Spleen (tissue), 11 donors: ENCODE measurements around the gene DLG5. TPM values are rescaled to one million over a fixed set of nuclear protein-coding genes. Genes with fewer than 3 reads are reported as not detected.

Source experiments
- DNase-seq: peaks from one replicate; pipeline ENCODE4 v3.0.0-alpha.2; 2020
- H3K27ac ChIP-seq, 8 donors: fragments of 200-600 bp; sonication (generic) in 7 of 8; 1 replicate in 4 of 8; 2 replicates in 4 of 8; pipeline versions ENCODE4 v1.5.0 to v1.8.0; 2016 to 2021; ENCODE audit warnings: inconsistent platforms in 4 of 8, mild to moderate bottlenecking in 4 of 8, moderate library complexity in 1 of 8
- H3K27me3 ChIP-seq, 7 donors: fragments of 200-600 bp; sonication (generic) in 6 of 7; replicated peaks in 1 of 7; 1 replicate in 4 of 7; 2 replicates in 3 of 7; pipeline versions ENCODE4 v1.5.0 to v1.8.0; 2016 to 2021; ENCODE audit warnings: inconsistent platforms in 3 of 7, mild to moderate bottlenecking in 1 of 7
- H3K36me3 ChIP-seq, 6 donors: fragments of 200-600 bp; sonication (generic) in 5 of 6; 1 replicate in 4 of 6; 2 replicates in 2 of 6; pipeline versions ENCODE4 v1.5.0 to v1.8.0; 2016 to 2021; ENCODE audit warnings: inconsistent platforms in 2 of 6
- H3K4me1 ChIP-seq, 6 donors: fragments of 200-600 bp; sonication (generic) in 5 of 6; 1 replicate in 3 of 6; 2 replicates in 3 of 6; pipeline versions ENCODE4 v1.5.0 to v1.8.0; 2016 to 2021; ENCODE audit warnings: inconsistent platforms in 3 of 6
- H3K4me3 ChIP-seq, 8 donors: fragments of 200-600 bp; sonication (generic) in 7 of 8; 1 replicate in 4 of 8; 2 replicates in 4 of 8; pipeline versions ENCODE4 v1.5.0 to v1.8.0; 2016 to 2021; ENCODE audit warnings: inconsistent platforms in 4 of 8, mild to moderate bottlenecking in 4 of 8, moderate library complexity in 2 of 8
- H3K9me3 ChIP-seq, 8 donors: fragments of 200-600 bp; sonication (generic) in 7 of 8; 1 replicate in 4 of 8; 2 replicates in 4 of 8; pipeline versions ENCODE4 v1.5.0 to v1.8.0; 2016 to 2021; ENCODE audit warnings: inconsistent platforms in 4 of 8
- CTCF ChIP-seq, 11 experiments: fragments of 200-600 bp in 7 of 11; fragments of 450-650 bp in 4 of 11; sonication (generic) in 4 of 11; IDR thresholded peaks in 8 of 11; conservative IDR thresholded peaks in 3 of 11; 1 replicate in 7 of 11; 2 replicates in 4 of 11; pipeline versions ENCODE4 v1.4.0 to v1.8.0; 2016 to 2021; ENCODE audit warnings: antibody characterized with exemption in 11 of 11, inconsistent platforms in 4 of 11, mild to moderate bottlenecking in 1 of 11
- POLR2A ChIP-seq, 3 donors: fragments of 450-650 bp; IDR thresholded peaks; one replicate each; pipeline ENCODE4 v1.5.1; 2017; ENCODE audit warnings: antibody characterized with exemption in 3 of 3, mild to moderate bottlenecking in 1 of 3
- POLR2AphosphoS5 ChIP-seq, 3 donors: sonication (generic); formaldehyde crosslinking; IDR thresholded peaks; one replicate each; pipeline ENCODE4 v1.5.1; 2017; ENCODE audit warnings: antibody characterized with exemption in 3 of 3
- WGBS, 5 donors: extraction: QIAGEN DNeasy Blood & Tissue Kit in 3 of 5; methylation state at CpG; one replicate each; pipeline versions ENCODE4 v1.1.5 to v1.1.7; 2013 to 2018; 5-methylcytosine and 5-hydroxymethylcytosine counted together
- intact Hi-C: fragments of 100-400 bp; cut with DNase I; formaldehyde crosslinking; loops from one replicate; pipeline ENCODE4 v1.15.0; 2023; ENCODE audit warnings: low total_unique reads
- polyA plus RNA-seq, 3 donors: library from polyadenylated mRNA; stranded (reverse); fragments of 200-250 nt; gene quantifications; one replicate each; pipeline ENCODE4 v1.2.1, GENCODE V29; 2013
- total RNA-seq, 7 donors: library from RNA; depleted of rRNA in 3 of 7; stranded (reverse); fragments of >200 nt in 3 of 7; fragmentation: NEBNext Ultra II Directional in 4 of 7; extraction: Animal tissue kit (Norgen Biotek cat#: 25700) in 4 of 7; gene quantifications; one replicate each; pipeline versions ENCODE4 v1.1.0 to v1.2.1, GENCODE V29; 2016 to 2021
- donor health status: healthy with polysubstance abuse.
- donor health status: DM: no; HTN: no; CAD: no; lungs with moderate emphysema.
- donor health status: DM: no; HTN: no; CAD: no.
- donor health status: Bipolar disorder and iron deficiency.
- donor health status: healthy.
- donor health status: DM: no; HTN: no; CAD: no.
- donor health status: DM: yes; HTN: yes; CAD: no.

DLG5 gene
- total and polyA plus RNA-seq, 10 donors, result 2.0 to 14.4 (median 8.8) TPM

- Histone ChIP-seq H3K4me1 (no peaks in the 10 kb centered on the region), H3K4me3 (no peak overlapping the region), H3K36me3 (peaks cover 0 to 91% (median 3%) of the 10 kb centered on the region in 6 donors), H3K27ac (no peak overlapping the region), H3K9me3 (no peaks in the 10 kb centered on the region), H3K27me3 (no peaks in the 10 kb centered on the region)
- 86 to 96% (median 95%) methylated on average over 7 of the region's 7 CpGs for WGBS, 5 donors
- TF ChIP-seq POLR2A (IDR thresholded peaks at IDR 0.05) (no peak), CTCF (IDR thresholded peaks at IDR 0.05 in 8 of 11, conservative IDR thresholded peaks at IDR 0.05 in 3 of 11) (no peak), POLR2AphosphoS5 (IDR thresholded peaks at IDR 0.05) (no peak)
- intact Hi-C loops, result no loop called here
- DNase-seq, result no peak
These were observed 132.7 kb downstream of the DLG5 start for GRCh38 chr10:77793831-77794230.

GRCh38 chr10:77792155-77792554 is 134.4 kb downstream of the DLG5 start:
- no peak for TF ChIP-seq POLR2A (IDR thresholded peaks at IDR 0.05)
- TF ChIP-seq CTCF (IDR thresholded peaks at IDR 0.05 in 8 of 11, conservative IDR thresholded peaks at IDR 0.05 in 3 of 11), result no peak
- no peak for TF ChIP-seq POLR2AphosphoS5 (IDR thresholded peaks at IDR 0.05)
- no peak for DNase-seq
- H3K9me3 ChIP-seq, result no peaks in the 10 kb centered on the region
- H3K36me3 ChIP-seq, result peaks cover 0 to 76% (median 3%) of the 10 kb centered on the region in 6 donors
- no peaks in the 10 kb centered on the region for H3K27me3 ChIP-seq
- H3K4me3 ChIP-seq, result no peak overlapping the region
- intact Hi-C loops, result no loop called here
- H3K4me1 ChIP-seq, result no peaks in the 10 kb centered on the region
- H3K27ac ChIP-seq, result no peak overlapping the region
- 88 to 97% (median 92%) methylated on average over 10 to 12 of the region's 12 CpGs for WGBS, 5 donors

GRCh38 chr10:77791506-77791905 is 135.0 kb downstream of the DLG5 start:
- Histone ChIP-seq H3K4me1 (no peaks in the 10 kb centered on the region), H3K27ac (no peak overlapping the region), H3K27me3 (no peaks in the 10 kb centered on the region), H3K9me3 (no peaks in the 10 kb centered on the region), H3K36me3 (peaks cover 0 to 69% (median 3%) of the 10 kb centered on the region in 6 donors), H3K4me3 (no peak overlapping the region)
- WGBS, 5 donors, result 77 to 87% (median 84%) methylated on average over 7 of the region's 7 CpGs
- intact Hi-C loops, result no loop called here
- no peak for TF ChIP-seq POLR2A (IDR thresholded peaks at IDR 0.05)
- no peak for TF ChIP-seq CTCF (IDR thresholded peaks at IDR 0.05 in 8 of 11, conservative IDR thresholded peaks at IDR 0.05 in 3 of 11)
- no peak for TF ChIP-seq POLR2AphosphoS5 (IDR thresholded peaks at IDR 0.05)
- no peak for DNase-seq

DNA sequence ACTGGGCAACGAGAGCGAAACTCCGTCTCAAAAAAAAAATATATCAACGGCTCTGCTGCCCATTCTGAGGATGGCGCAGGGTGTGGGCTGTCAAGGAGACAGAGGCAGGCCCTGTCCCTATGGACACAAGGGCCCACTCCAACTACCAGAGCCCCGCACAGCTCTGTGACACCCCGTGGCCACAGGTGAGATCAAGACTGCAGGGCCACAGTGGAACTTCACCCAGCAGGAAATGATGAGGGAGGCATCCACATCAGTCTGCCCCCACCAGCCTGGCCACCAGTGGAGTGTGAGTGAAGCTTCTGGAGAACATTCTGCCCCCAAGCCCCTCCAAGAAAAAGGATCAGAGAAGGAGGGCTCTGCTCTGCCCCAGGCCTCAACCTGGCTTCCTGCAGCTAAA is 136.7 kb downstream of the DLG5 start:
- Histone ChIP-seq H3K9me3 (peaks cover 0 to 7% (median 0%) of the 10 kb centered on the region in 8 donors), H3K27me3 (no peaks in the 10 kb centered on the region), H3K4me1 (no peaks in the 10 kb centered on the region), H3K4me3 (no peak overlapping the region), H3K27ac (no peak overlapping the region), H3K36me3 (peaks cover 0 to 53% (median 3%) of the 10 kb centered on the region in 6 donors)
- WGBS, 5 donors, result 93 to 99% (median 97%) methylated on average over 7 of the region's 7 CpGs
- TF ChIP-seq POLR2A (IDR thresholded peaks at IDR 0.05) (no peak), CTCF (IDR thresholded peaks at IDR 0.05 in 8 of 11, conservative IDR thresholded peaks at IDR 0.05 in 3 of 11) (no peak), POLR2AphosphoS5 (IDR thresholded peaks at IDR 0.05) (no peak)
- DNase-seq, result no peak
- intact Hi-C loops, result no loop called here
